H1 (cell line): ENCODE measurements around the gene HSPA12A. TPM values are rescaled to one million over a fixed set of nuclear protein-coding genes. Genes with fewer than 3 reads are reported as not detected.
A peak's percentile ranks its signal among the peaks of the same experiment; 100 is the strongest.

Experiments
- CTCF ChIA-PET: fragments of 300-600 bp; sonication (Branson Sonifier 250); formaldehyde crosslinking; loops from one replicate; lab custom pipeline; 2021; ENCODE audit not compliant: partially characterized antibody; lab: Charles Lee
- POLR2A ChIA-PET: fragments of 300-600 bp; sonication (Branson Sonifier 250); formaldehyde crosslinking; loops from one replicate; lab custom pipeline; 2021; ENCODE audit warnings: inconsistent platforms; ENCODE audit not compliant: partially characterized antibody; lab: Charles Lee
- DNase-seq, 2 experiments: peaks; one replicate each; pipeline versions ENCODE4 v3.0.0 to v3.0.0-alpha.2; 2010 to 2022; ENCODE audit warnings: low spot score in 2 of 2, low read depth in 1 of 2, mixed read lengths in 1 of 2
- FAIRE-seq: peaks from 2 replicates; lab custom pipeline; 2011; peaks lifted over from hg19 to GRCh38; lab: Jason Lieb, UNC
- H2AFZ ChIP-seq: 2 replicates; pipeline ENCODE4 v1.8.1; 2012; ENCODE audit warnings: low read length, inconsistent platforms
- H2AK5ac ChIP-seq: 2 replicates; pipeline ENCODE4 v1.6.1; 2013; ENCODE audit warnings: low read depth, low read length
- H2BK120ac ChIP-seq: replicated peaks from 2 replicates; pipeline ENCODE3; 2013; ENCODE audit warnings: low read depth, low read length, inconsistent platforms
- H2BK12ac ChIP-seq: 2 replicates; pipeline ENCODE4 v1.6.1; 2013; ENCODE audit warnings: low read depth, low read length
- H2BK15ac ChIP-seq: 2 replicates; pipeline ENCODE4 v1.6.1; 2013; ENCODE audit warnings: low read length
- H2BK20ac ChIP-seq: 2 replicates; pipeline ENCODE4 v1.6.1; 2013; ENCODE audit warnings: low read length
- H2BK5ac ChIP-seq: 2 replicates; pipeline ENCODE4 v1.6.1; 2013; ENCODE audit warnings: low read depth, low read length
- H3K14ac ChIP-seq: 2 replicates; pipeline ENCODE4 v1.6.1; 2013; ENCODE audit warnings: inconsistent platforms; ENCODE audit not compliant: insufficient read length
- H3K18ac ChIP-seq: 2 replicates; pipeline ENCODE4 v1.6.1; 2013; ENCODE audit warnings: low read length; ENCODE audit errors: extremely low read depth
- H3K23ac ChIP-seq: 2 replicates; pipeline ENCODE4 v1.6.1; 2013; ENCODE audit warnings: inconsistent platforms; ENCODE audit not compliant: insufficient read length
- H3K23me2 ChIP-seq: 2 replicates; pipeline ENCODE4 v1.6.1; 2013; ENCODE audit warnings: low read depth, low read length
- H3K27ac ChIP-seq: 2 replicates; pipeline ENCODE4 v1.6.1; 2011; ENCODE audit warnings: low read depth, low read length, inconsistent platforms
- H3K27me3 ChIP-seq, 4 experiments: replicated peaks in 1 of 4; 1 replicate in 1 of 4; 2 replicates in 3 of 4; pipeline versions ENCODE4 v1.6.1 to v1.8.1; 2011 to 2013; ENCODE audit warnings: low read length in 3 of 4, mild to moderate bottlenecking in 3 of 4, inconsistent platforms in 2 of 4, mixed read lengths in 2 of 4, moderate library complexity in 1 of 4; ENCODE audit not compliant: control insufficient read depth in 3 of 4, insufficient read depth in 3 of 4; ENCODE audit errors: extremely low read depth in 1 of 4
- H3K36me3 ChIP-seq, 4 experiments: 2 replicates each; pipeline versions ENCODE4 v1.6.1 to v1.8.1; 2011 to 2013; ENCODE audit warnings: mild to moderate bottlenecking in 4 of 4, low read length in 3 of 4, moderate library complexity in 2 of 4, control low read depth in 1 of 4, inconsistent platforms in 1 of 4; ENCODE audit not compliant: insufficient read depth in 4 of 4, control insufficient read depth in 2 of 4
- H3K4ac ChIP-seq: replicated peaks from 2 replicates; pipeline ENCODE3; 2013; ENCODE audit warnings: low read length, low read depth, mixed read lengths, inconsistent platforms; ENCODE audit not compliant: insufficient read length
- H3K4me1 ChIP-seq, 4 experiments: replicated peaks in 1 of 4; 1 replicate in 1 of 4; 2 replicates in 3 of 4; pipeline versions ENCODE4 v1.6.1 to v1.8.1; 2011 to 2013; ENCODE audit warnings: low read length in 3 of 4, inconsistent platforms in 2 of 4, mixed read lengths in 1 of 4; ENCODE audit not compliant: insufficient read depth in 4 of 4, control insufficient read depth in 3 of 4
- H3K4me2 ChIP-seq, 2 experiments: 2 replicates each; pipeline versions ENCODE4 v1.6.1 to v1.8.1; 2011 to 2013; ENCODE audit warnings: low read depth in 2 of 2, low read length in 2 of 2, control low read depth in 1 of 2, inconsistent platforms in 1 of 2, mild to moderate bottlenecking in 1 of 2; ENCODE audit not compliant: insufficient read depth in 1 of 2
- H3K4me3 ChIP-seq, 4 experiments: fragments of 200-600, 300-600 bp in 1 of 4; sonication (generic), shearing (Covaris generic), sonication (Bioruptor Twin) in 1 of 4; 2 replicates each; pipeline versions ENCODE4 v1.5.1 to v1.8.1; 2011 to 2016; ENCODE audit warnings: low read length in 4 of 4, low read depth in 3 of 4, control low read depth in 2 of 4, inconsistent platforms in 2 of 4, mild to moderate bottlenecking in 2 of 4, mixed read lengths in 1 of 4, moderate library complexity in 1 of 4; ENCODE audit not compliant: insufficient read depth in 2 of 4; ENCODE audit errors: extremely low read depth in 1 of 4
- H3K56ac ChIP-seq: replicated peaks from 2 replicates; pipeline ENCODE3; 2013; ENCODE audit warnings: low read depth, mild to moderate bottlenecking, mixed read lengths, low read length, inconsistent platforms; ENCODE audit not compliant: insufficient read length
- H3K79me1 ChIP-seq: 2 replicates; pipeline ENCODE4 v1.6.1; 2013; ENCODE audit warnings: low read depth, low read length, control low read depth
- H3K79me2 ChIP-seq, 2 experiments: 2 replicates each; pipeline versions ENCODE4 v1.6.1 to v1.8.1; 2012 to 2013; ENCODE audit warnings: low read length in 2 of 2, mild to moderate bottlenecking in 2 of 2, inconsistent platforms in 1 of 2; ENCODE audit not compliant: insufficient read depth in 2 of 2, control insufficient read depth in 1 of 2
- H3K9ac ChIP-seq, 4 experiments: replicated peaks in 1 of 4; 1 replicate in 1 of 4; 2 replicates in 3 of 4; pipeline versions ENCODE4 v1.6.1 to v1.8.1; 2011 to 2013; ENCODE audit warnings: low read depth in 3 of 4, low read length in 3 of 4, control low read depth in 2 of 4, mild to moderate bottlenecking in 2 of 4, moderate library complexity in 2 of 4, inconsistent platforms in 1 of 4; ENCODE audit errors: extremely low read depth in 1 of 4
- H3K9me3 ChIP-seq, 2 experiments: 2 replicates each; pipeline versions ENCODE4 v1.6.1 to v1.8.1; 2012 to 2013; ENCODE audit warnings: mild to moderate bottlenecking in 2 of 2, moderate library complexity in 2 of 2, control low read depth in 1 of 2, inconsistent platforms in 1 of 2, low read depth in 1 of 2, low read length in 1 of 2, mixed read lengths in 1 of 2; ENCODE audit not compliant: insufficient read depth in 2 of 2
- H4K20me1 ChIP-seq, 2 experiments: replicated peaks in 1 of 2; 2 replicates each; pipeline versions ENCODE3 to v1.8.1; 2011 to 2013; ENCODE audit warnings: inconsistent platforms in 2 of 2, low read length in 2 of 2, mild to moderate bottlenecking in 1 of 2; ENCODE audit not compliant: insufficient read depth in 2 of 2, control insufficient read depth in 1 of 2
- H4K5ac ChIP-seq: 2 replicates; pipeline ENCODE4 v1.6.1; 2013; ENCODE audit warnings: low read length, low read depth, mixed read lengths, inconsistent platforms; ENCODE audit not compliant: insufficient read length
- H4K8ac ChIP-seq: 2 replicates; pipeline ENCODE4 v1.8.0; 2013; ENCODE audit warnings: mild to moderate bottlenecking, moderate library complexity, low read length, inconsistent platforms; ENCODE audit not compliant: insufficient read depth; ENCODE audit errors: extremely low read depth
- H4K91ac ChIP-seq: replicated peaks from 2 replicates; pipeline ENCODE3; 2013; ENCODE audit warnings: low read length, mixed read lengths, inconsistent platforms; ENCODE audit not compliant: insufficient read length
- ASH2L ChIP-seq: fragments of 200-600, 300-600 bp; sonication (generic); IDR thresholded peaks from one replicate; pipeline ENCODE4 v1.7.1; 2017; ENCODE audit warnings: low read length
- RXRA ChIP-seq: IDR thresholded peaks from 2 replicates; pipeline ENCODE4 v1.6.1; 2011; ENCODE audit warnings: low read depth, mild to moderate bottlenecking, low read length, moderate library complexity; ENCODE audit not compliant: insufficient read depth
- SRF ChIP-seq: IDR thresholded peaks from 2 replicates; pipeline ENCODE4 v1.6.1; 2011; ENCODE audit warnings: mild to moderate bottlenecking, low read depth, low read length, moderate library complexity
- WGBS, 2 experiments: shearing (Covaris generic) in 1 of 2; methylation state at CpG; one replicate each; pipeline versions ENCODE4 v1.1.6 to v1.1.7; 2013 to 2015; ENCODE audit warnings: low lambda C conversion rate in 2 of 2, mixed read lengths in 2 of 2, inconsistent platforms in 1 of 2, low coverage in 1 of 2, missing lambda C conversion rate in 1 of 2; ENCODE audit not compliant: insufficient replicate concordance in 2 of 2, insufficient coverage in 1 of 2, insufficient read length in 1 of 2; ENCODE audit errors: extremely low coverage in 1 of 2, missing lambda C conversion rate in 1 of 2; 5-methylcytosine and 5-hydroxymethylcytosine counted together
- polyA plus RNA-seq, 7 experiments: library from polyadenylated mRNA; depleted of rRNA in 3 of 7; stranded (reverse) in 5 of 7; unstranded in 2 of 7; fragments of >200 nt in 5 of 7; fragments of 200-250 nt in 2 of 7; gene quantifications; 1 replicate in 5 of 7; 2 replicates in 1 of 7; 4 replicates in 1 of 7; pipeline versions ENCODE4 v1.2.1 to v1.2.3, GENCODE V29; 2011 to 2013; ENCODE audit warnings: missing spikeins in 2 of 7, mixed read lengths in 2 of 7
- total RNA-seq: library from RNA; stranded (reverse); fragmentation: NEBNext Ultra II Directional; extraction: Animal tissue kit (Norgen Biotek cat#: 25700); gene quantifications from 2 replicates; pipeline ENCODE4 v1.2.1, GENCODE V29; 2021

The HSPA12A gene
- total and polyA plus RNA-seq, 2 of the 8 experiments (the other 6 are each of a cell fraction or from before 2014, with no cell fraction given), result 3.1 to 6.9 TPM

GRCh38 chr10:116738339-116738738, 4.0 kb downstream of the HSPA12A start:
- no peak overlapping the region for H4K5ac ChIP-seq
- no peak overlapping the region for H2BK12ac ChIP-seq
- no peak overlapping the region for H3K14ac ChIP-seq
- H4K8ac ChIP-seq, result no peak overlapping the region
- no peaks in the 10 kb centered on the region for H3K9me3 ChIP-seq
- FAIRE-seq (no peak), DNase-seq (no peak)
- no peak overlapping the region for H3K23ac ChIP-seq
- no peaks in the 10 kb centered on the region for H3K79me1 ChIP-seq
- no peak overlapping the region for H2BK5ac ChIP-seq
- H2AFZ ChIP-seq, result no peak overlapping the region
- H4K20me1 ChIP-seq, result peaks cover 2 to 6% of the 10 kb centered on the region in 2 experiments
- H2AK5ac ChIP-seq, result peak overlapping the region; percentile 90; the same call in 1 of the 2 replicates
- no peaks in the 10 kb centered on the region for H3K79me2 ChIP-seq
- no peak overlapping the region for H3K27ac ChIP-seq
- WGBS, 2 experiments, result 95% methylated on average over 5 of the region's 5 CpGs; no CpG with 5 or more reads in 1 of the 2 experiments
- H2BK20ac ChIP-seq, result no peak overlapping the region
- no peak overlapping the region for H3K9ac ChIP-seq
- H3K4me2 ChIP-seq, result no peak overlapping the region
- peaks cover 0 to 5% (median 0%) of the 10 kb centered on the region in 4 experiments; a peak in 1 of 8 replicates for H3K36me3 ChIP-seq
- no peak overlapping the region for H2BK120ac ChIP-seq
- no peak overlapping the region for H3K4me3 ChIP-seq
- CTCF ChIA-PET, result interaction anchor here (0.9 to 2.5 kb wide), 9 partner anchors 8 to 111 kb away, joined by 3 to 14 read pairs (median 5); no protein-coding TSS in a partner anchor
- H3K4ac ChIP-seq, result no peak overlapping the region
- H3K23me2 ChIP-seq, result peaks cover 16% of the 10 kb centered on the region; the same call in 1 of the 2 replicates
- H3K56ac ChIP-seq, result no peak overlapping the region
- no peak overlapping the region for H3K18ac ChIP-seq
- H2BK15ac ChIP-seq, result no peak overlapping the region
- peaks cover 14 to 37% (median 31%) of the 10 kb centered on the region in 4 experiments for H3K27me3 ChIP-seq
- H3K4me1 ChIP-seq, result peaks cover 0 to 7% (median 3%) of the 10 kb centered on the region in 4 experiments; a peak in 6 of 7 replicates
- no peak overlapping the region for H4K91ac ChIP-seq
- POLR2A ChIA-PET, result no interaction called here
- TF ChIP-seq ASH2L (no peak), SRF (no peak), RXRA (no peak)
